Epidermal melanocyte (primary cell): Measurements from ENCODE around the gene ZNF70.

Source experiments
- DNase-seq: peaks from one replicate; pipeline ENCODE4 v3.0.0; 2011; ENCODE audit warnings: low spot score; ENCODE audit not compliant: insufficient read length

The ZNF70 gene

DNA sequence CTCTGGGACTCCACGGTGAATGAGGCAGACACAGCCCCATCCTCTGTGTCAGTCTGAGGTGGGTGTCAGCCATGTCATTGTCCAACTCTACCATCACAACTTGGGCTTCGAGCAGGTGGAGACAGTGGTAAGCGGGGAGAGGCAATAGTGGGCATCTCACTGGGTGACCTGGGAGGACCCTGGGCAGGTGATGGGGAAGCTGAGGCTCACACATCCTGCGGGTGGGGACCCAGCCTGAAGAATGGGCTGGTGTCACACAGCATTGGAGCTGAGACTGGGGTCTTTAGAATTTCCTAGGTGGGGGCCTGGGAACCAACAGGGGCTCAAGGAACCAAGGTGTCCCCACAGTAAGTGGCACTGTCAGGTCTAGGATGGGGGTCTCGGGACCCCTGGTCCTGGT, 28.8 kb upstream of the ZNF70 start:
- no peak for DNase-seq

DNA sequence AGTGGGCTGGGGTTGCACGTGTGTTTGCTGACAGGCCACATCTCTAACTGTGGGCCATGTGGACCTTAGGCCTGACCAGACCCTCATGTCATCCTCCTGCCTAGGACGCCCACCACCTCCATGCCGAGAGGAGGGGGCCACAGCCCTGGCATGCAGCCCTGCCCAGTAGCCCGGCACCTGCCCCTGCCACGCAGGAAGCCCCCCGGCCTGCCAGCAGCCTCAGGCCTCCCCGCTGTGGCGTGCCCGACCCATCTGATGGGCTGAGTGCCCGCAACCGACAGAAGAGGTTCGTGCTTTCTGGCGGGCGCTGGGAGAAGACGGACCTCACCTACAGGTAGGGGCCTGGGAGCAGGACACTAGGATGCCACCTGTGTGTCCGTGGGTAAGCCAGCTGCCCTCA, 28.2 kb upstream of the ZNF70 start:
- DNase-seq = no peak

- no peak for DNase-seq
These were observed 27.6 kb upstream of the ZNF70 start for GRCh38 chr22:23778577-23778900.

GRCh38 chr22:23777776-23778576, 27.1 kb upstream of the ZNF70 start:
- DNase-seq = no peak

- no peak for DNase-seq
These were observed 25.0 kb upstream of the ZNF70 start for GRCh38 chr22:23775779-23776375.

- DNase-seq = no peak
These were observed 24.1 kb upstream of the ZNF70 start for GRCh38 chr22:23774922-23775436.

DNA sequence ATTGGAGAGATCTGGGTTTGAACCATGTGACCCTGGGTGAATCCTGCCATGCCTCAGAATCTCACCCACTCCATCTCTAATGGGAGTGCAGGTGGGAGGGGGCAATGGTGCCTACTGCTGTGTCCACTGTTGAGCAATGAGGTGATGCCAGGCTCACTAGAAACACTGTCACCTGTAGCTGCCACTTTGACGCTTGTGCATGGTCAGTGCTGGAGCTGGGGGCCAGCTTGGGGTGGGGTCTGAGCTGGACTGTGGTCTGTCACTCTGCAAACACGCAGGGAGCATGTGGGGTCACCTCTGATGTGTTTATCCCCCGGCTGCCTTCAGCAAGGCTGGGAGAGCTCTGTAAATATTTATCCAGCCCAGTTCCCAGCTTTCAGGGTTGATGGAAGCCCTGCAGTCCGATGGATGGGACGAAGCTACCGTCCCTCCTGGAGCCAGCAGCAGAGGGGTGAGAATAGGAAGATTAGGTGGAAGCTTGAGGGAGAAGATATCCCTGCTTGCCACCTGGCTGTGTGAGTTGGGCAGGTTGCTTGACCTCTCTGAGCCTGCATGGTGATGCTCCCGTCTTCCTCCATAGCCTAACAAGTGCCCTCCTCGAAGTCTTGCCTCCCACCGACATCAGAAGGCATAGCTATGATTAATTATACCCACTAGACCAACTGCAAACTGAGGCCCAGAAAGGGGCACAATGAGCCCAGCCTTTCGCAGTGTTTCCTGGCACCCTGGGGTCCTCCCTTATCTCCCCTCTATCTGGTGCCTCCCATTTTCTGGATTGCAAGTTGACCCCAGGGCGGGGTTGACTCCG, 23.4 kb upstream of the ZNF70 start:
- DNase-seq = no peak

DNA sequence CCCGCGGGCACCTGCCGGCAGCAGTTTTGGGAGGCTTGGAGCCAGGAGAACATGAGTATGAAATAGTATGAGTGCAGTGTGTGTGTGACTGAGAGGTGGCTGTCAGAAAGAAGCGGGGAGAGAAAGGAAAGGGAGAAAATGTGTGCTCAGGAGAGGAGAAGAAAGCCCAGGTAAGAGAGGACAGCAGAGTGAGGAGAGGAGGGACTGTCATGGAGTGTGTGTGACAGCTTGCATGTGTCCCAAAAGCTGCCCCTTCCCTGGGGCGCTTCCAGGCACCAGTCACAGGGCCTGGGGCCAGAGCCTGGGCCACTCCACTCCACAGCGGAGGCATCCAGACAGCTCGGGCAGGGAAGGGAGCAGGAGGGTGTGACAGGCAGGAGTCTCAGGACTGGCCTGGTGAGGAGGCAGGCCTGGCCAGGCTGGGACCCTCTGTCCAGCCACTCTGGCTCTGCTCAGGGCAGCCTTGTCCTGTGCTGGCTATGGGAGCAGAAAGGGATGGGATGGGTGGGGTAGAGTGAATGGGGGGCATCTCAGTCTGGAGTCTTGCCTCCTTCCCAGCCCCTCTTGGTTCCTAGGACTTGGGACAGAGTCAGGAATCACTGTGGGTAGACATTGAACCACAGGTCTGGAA, 22.7 kb upstream of the ZNF70 start:
- DNase-seq = no peak

GRCh38 chr22:23772649-23773473, 21.9 kb upstream of the ZNF70 start, which contains the start of gene MMP11:
TSS of gene MMP11 (plus strand) at chr22:23772849. CDS start at chr22:23772871, 22 bp downstream.
- no peak for DNase-seq

DNA sequence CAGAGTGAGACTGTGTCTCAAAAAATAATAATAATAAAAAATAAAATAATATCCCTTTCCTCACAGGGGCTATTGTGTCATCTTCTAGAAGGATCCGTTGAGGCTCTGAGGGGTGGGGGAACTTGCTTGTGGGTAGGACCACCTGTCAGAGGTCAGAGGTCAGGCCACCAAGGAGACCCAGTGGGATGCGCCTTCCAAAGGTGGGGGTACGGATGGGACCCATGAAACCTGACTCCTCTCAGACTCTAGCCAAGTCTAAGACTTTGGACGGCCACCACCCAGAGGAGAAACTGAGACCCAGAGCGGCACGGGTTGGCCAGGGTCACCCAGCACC, 21.4 kb upstream of the ZNF70 start:
- DNase-seq = no peak

- DNase-seq = no peak
These were observed 18.5 kb upstream of the ZNF70 start for GRCh38 chr22:23769321-23769965.

GRCh38 chr22:23767673-23768548, 17.0 kb upstream of the ZNF70 start, which contains the start of gene CHCHD10:
TSS of gene CHCHD10 (minus strand) at chr22:23767972. CDS start at chr22:23767874, 98 bp downstream.
- DNase-seq = peak; percentile 94

- DNase-seq = no peak
These were observed 16.4 kb upstream of the ZNF70 start for GRCh38 chr22:23767303-23767672.

- no peak for DNase-seq
These were observed 14.3 kb upstream of the ZNF70 start for GRCh38 chr22:23764899-23765881.

- DNase-seq = no peak
These were observed 13.0 kb upstream of the ZNF70 start for GRCh38 chr22:23763954-23764353.

DNA sequence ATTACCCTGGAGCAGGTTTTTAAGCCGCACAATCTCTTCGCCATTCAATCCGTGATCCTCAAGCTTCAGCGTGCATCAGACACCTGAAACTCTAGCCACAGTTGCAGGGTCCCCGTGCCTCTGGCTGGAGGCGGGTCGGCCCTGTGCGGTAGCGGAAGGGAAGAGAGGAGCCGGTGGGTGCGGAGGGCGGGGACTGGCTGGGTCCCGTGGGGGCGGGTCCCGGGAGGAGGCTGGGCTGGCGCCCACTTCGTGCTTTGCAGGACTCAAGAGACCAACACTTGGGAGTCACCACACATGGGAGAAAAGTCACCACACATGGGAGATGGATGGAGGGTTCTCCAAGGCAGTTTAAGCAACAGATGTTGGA, 12.7 kb upstream of the ZNF70 start:
- no peak for DNase-seq

DNA sequence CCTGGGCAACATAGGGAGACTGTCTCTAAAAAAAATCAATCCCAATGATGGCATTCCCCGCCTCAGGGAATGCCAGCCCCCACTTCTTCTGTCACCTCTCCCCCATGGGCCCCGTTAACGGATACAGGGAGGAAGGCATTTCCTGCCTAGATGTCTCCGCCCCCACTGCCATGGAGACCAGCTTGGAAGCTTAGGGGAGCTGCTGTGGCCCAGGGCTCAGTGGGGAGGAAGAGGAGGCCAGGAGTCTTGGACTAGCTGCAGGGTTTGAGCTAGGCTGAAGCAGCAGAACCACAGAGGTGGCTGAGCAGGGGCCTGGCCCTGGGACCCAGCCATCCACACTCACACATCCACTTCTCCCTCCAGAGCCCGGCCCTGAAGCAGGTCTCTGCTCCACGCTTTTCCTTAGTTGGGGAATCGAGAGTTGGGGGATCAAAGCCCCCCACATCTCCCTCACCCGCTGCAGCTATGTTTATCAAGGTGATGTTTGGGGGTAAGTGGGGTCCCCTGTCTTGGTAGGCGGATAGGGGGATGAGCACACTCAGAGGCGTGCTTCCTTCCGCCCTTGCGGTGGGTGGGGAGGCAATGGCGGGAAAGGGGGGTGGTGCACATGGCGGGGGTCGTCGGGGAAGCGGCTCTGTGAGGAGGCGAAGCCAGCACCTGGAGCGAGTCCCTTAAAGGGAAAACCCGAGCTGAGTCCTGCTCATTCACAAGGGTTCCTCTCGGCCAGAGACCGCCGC, 12.1 kb upstream of the ZNF70 start, which contains the start of gene C22orf15:
Gene C22orf15, plus strand, starts transcription at position 149 of the 737 bp plus-strand sequence. Its CDS starts 317 bp downstream, at position 466.
- DNase-seq = no peak
